Bronchial epithelial cell (primary cell): ENCODE data around the gene HOXB3. TPM values are rescaled to one million over a fixed set of nuclear protein-coding genes. Genes with fewer than 3 reads are reported as not detected.

ENCODE experiments used
- DNase-seq: peaks from one replicate; pipeline ENCODE4 v3.0.0-alpha.2; 2010; ENCODE audit warnings: low read depth
- FAIRE-seq: peaks from 2 replicates; lab custom pipeline; 2011; peaks lifted over from hg19 to GRCh38; lab: Jason Lieb, UNC
- H3K27me3 ChIP-seq: 2 replicates; pipeline ENCODE4 v1.5.1; 2011; ENCODE audit warnings: low read length; ENCODE audit not compliant: control insufficient read depth, insufficient read depth
- H3K36me3 ChIP-seq: 2 replicates; pipeline ENCODE4 v1.5.1; 2011; ENCODE audit warnings: low read length; ENCODE audit not compliant: control insufficient read depth, insufficient read depth
- H3K4me3 ChIP-seq: 2 replicates; pipeline ENCODE4 v1.5.1; 2011; ENCODE audit warnings: mild to moderate bottlenecking, low read depth, low read length, control low read depth
- CTCF ChIP-seq: IDR thresholded peaks from 2 replicates; pipeline ENCODE4 v1.5.1; 2011; ENCODE audit warnings: mild to moderate bottlenecking, moderate library complexity, low read length, control low read depth, inconsistent platforms; ENCODE audit not compliant: insufficient read depth, severe bottlenecking
- total RNA-seq: library from RNA; depleted of rRNA; stranded (reverse); fragments of >200 nt; gene quantifications from 2 replicates; pipeline ENCODE4 v1.2.1, GENCODE V29; 2014

The HOXB3 gene
- total RNA-seq, 1 donor from 2014 or later, result not detected

GRCh38 chr17:48506246-48506645, 83.8 kb downstream of the HOXB3 start:
- no peak overlapping the region for H3K4me3 ChIP-seq
- peaks cover 2% of the 10 kb centered on the region for H3K27me3 ChIP-seq
- FAIRE-seq (no peak), DNase-seq (no peak)
- TF ChIP-seq CTCF, result no peak
- H3K36me3 ChIP-seq, result no peaks in the 10 kb centered on the region

- no peak overlapping the region for H3K4me3 ChIP-seq
- no peaks in the 10 kb centered on the region for H3K36me3 ChIP-seq
- TF ChIP-seq CTCF, result no peak
- H3K27me3 ChIP-seq, result peaks cover 5% of the 10 kb centered on the region
- FAIRE-seq, result no peak
- peak; percentile 75 for DNase-seq
Observed at GRCh38 chr17:48505788-48506187, 84.3 kb downstream of the HOXB3 start.

GRCh38 chr17:48504953-48505352, 85.1 kb downstream of the HOXB3 start:
- H3K27me3 ChIP-seq, result peaks cover 5% of the 10 kb centered on the region
- no peak for TF ChIP-seq CTCF
- H3K36me3 ChIP-seq, result no peaks in the 10 kb centered on the region
- FAIRE-seq (no peak), DNase-seq (no peak)
- no peak overlapping the region for H3K4me3 ChIP-seq

GRCh38 chr17:48503747-48504146, 86.3 kb downstream of the HOXB3 start:
- FAIRE-seq (no peak), DNase-seq (no peak)
- TF ChIP-seq CTCF, result no peak
- Histone ChIP-seq H3K36me3 (no peaks in the 10 kb centered on the region), H3K27me3 (peaks cover 5% of the 10 kb centered on the region), H3K4me3 (no peak overlapping the region)

GRCh38 chr17:48502901-48503300, 87.1 kb downstream of the HOXB3 start:
- H3K27me3 ChIP-seq, result peaks cover 5% of the 10 kb centered on the region
- FAIRE-seq (no peak), DNase-seq (no peak)
- no peak for TF ChIP-seq CTCF
- H3K36me3 ChIP-seq, result no peaks in the 10 kb centered on the region
- H3K4me3 ChIP-seq, result no peak overlapping the region

DNA sequence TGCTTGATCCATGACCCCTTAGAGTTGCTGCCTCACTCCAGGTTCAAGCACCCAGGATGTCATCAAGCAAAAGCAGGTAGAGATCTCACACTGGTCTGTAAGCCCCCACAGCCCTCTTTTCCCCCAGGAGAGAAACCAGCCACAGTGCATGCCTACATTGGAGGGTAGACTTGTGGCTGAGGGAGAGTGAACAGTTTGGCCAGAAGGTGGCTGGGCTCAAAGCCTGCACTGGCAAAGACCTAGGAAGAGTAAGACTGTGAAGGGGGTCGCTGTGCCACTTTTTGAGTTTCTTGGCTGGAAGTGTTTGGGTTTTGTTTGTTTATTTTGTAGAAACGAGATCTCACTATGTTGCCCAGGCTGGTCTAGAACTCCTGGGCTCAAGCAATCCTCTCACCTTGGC, 87.7 kb downstream of the HOXB3 start:
- Histone ChIP-seq H3K36me3 (no peaks in the 10 kb centered on the region), H3K4me3 (no peak overlapping the region), H3K27me3 (peaks cover 5% of the 10 kb centered on the region)
- FAIRE-seq (no peak), DNase-seq (no peak)
- no peak for TF ChIP-seq CTCF
